Spleen (tissue), 7 donors: ENCODE results near the gene KCNJ5.

Source experiments
- POLR2A ChIP-seq, 3 donors: fragments of 450-650 bp; IDR thresholded peaks; one replicate each; pipeline ENCODE4 v1.5.1; 2017; ENCODE audit warnings: antibody characterized with exemption in 3 of 3, mild to moderate bottlenecking in 1 of 3
- TF ChIP-seq, protein P1 (sequence below), 11 experiments: fragments of 200-600 bp in 7 of 11; fragments of 450-650 bp in 4 of 11; sonication (generic) in 4 of 11; IDR thresholded peaks in 8 of 11; conservative IDR thresholded peaks in 3 of 11; 1 replicate in 7 of 11; 2 replicates in 4 of 11; pipeline versions ENCODE4 v1.4.0 to v1.8.0; 2016 to 2021; ENCODE audit warnings: antibody characterized with exemption in 11 of 11, inconsistent platforms in 4 of 11, mild to moderate bottlenecking in 1 of 11
- donor health status: DM: no; HTN: no; CAD: no; lungs with moderate emphysema.
- donor health status: DM: no; HTN: no; CAD: no.
- donor health status: DM: no; HTN: no; CAD: no.

DNA sequence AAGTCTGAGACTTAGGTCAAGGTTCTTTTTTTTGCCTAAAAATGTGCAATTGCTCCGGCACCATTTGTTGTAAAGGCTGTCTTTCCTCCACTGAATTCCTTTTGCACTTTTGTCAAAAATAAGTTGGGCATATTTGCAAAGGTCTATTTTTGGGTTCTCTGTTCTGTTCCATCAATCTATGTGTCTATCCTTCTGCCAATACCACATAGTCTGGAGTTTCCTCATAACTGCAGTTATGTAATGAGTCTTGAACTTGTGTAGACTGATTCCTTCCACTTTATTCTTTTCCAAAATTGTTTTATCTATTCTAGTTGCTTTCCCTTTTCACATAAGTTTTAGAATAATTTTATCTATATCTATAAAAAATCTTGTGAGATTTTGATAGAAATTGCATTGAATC, 6.7 kb downstream of the KCNJ5 start:
- TF ChIP-seq, protein P1, sequence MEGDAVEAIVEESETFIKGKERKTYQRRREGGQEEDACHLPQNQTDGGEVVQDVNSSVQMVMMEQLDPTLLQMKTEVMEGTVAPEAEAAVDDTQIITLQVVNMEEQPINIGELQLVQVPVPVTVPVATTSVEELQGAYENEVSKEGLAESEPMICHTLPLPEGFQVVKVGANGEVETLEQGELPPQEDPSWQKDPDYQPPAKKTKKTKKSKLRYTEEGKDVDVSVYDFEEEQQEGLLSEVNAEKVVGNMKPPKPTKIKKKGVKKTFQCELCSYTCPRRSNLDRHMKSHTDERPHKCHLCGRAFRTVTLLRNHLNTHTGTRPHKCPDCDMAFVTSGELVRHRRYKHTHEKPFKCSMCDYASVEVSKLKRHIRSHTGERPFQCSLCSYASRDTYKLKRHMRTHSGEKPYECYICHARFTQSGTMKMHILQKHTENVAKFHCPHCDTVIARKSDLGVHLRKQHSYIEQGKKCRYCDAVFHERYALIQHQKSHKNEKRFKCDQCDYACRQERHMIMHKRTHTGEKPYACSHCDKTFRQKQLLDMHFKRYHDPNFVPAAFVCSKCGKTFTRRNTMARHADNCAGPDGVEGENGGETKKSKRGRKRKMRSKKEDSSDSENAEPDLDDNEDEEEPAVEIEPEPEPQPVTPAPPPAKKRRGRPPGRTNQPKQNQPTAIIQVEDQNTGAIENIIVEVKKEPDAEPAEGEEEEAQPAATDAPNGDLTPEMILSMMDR (IDR thresholded peaks at IDR 0.05 in 8 of 11, conservative IDR thresholded peaks at IDR 0.05 in 3 of 11): no peak
- no peak for TF ChIP-seq POLR2A (IDR thresholded peaks at IDR 0.05)
